Stimulated activated CD4-positive, alpha-beta T cell treated with anti-CD3 and anti-CD28 coated beads, Interleukin-4, amount 100 ng/mL, for 24 hours (primary cell): Measurements from ENCODE around the gene KRTAP5-2.

ENCODE experiments used
- DNase-seq: peaks from one replicate; pipeline ENCODE4 v3.0.0-alpha.2; 2020

Gene KRTAP5-2

DNA sequence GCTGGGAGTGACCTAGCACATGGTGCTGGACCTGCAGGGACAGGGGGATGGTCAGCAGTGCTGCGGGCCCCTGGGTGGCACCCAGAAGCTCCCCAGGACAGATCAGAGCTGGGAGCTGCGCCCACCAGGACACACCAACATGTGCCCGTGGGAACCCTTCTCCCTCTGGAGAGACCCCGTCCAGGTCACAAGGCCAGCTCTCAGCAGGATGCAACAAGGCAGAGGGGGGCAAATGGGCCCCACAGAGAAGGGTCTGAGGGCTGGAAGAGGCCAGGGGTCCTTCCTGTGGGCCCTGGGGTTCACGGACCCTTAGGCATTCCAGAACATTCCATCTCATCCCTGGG, 32.2 kb downstream of the KRTAP5-2 start:
- no peak for DNase-seq

DNA sequence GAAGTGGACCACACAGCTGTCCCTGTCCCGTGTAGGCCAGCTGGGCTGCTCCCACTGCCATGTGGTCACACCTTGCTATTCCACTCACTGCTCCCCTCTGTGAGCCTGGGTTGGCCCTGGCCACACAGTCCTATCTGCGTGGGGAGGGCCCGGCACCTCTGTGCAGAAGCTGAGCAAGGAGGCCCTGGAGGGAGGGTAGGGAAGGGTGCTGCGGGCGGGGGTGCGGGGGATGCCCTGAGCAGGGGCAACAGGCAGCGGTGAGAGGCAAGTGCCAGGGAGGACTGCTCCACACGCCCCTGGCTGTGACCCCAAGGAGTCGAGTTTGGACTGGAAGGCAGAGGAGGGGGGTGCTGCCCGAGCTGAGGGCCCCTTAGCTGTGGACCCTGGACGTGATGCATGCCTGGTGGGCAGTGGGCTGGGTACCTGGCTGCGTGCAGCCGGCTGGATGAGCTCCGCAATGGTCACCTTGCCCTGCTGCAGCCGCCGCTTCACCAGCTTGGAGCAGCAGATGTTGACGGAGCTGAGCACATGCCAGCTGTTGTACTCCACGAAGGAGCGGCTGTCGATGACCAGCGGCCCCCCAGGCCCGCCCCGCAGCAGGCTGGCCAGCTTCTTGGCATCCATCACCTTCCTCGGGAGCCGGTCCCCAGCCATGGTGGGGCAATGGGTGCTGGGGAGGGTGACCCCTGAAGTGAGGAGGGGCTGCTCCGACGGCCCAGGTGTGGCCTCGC, 32.8 kb downstream of the KRTAP5-2 start:
- DNase-seq, result no peak

DNA sequence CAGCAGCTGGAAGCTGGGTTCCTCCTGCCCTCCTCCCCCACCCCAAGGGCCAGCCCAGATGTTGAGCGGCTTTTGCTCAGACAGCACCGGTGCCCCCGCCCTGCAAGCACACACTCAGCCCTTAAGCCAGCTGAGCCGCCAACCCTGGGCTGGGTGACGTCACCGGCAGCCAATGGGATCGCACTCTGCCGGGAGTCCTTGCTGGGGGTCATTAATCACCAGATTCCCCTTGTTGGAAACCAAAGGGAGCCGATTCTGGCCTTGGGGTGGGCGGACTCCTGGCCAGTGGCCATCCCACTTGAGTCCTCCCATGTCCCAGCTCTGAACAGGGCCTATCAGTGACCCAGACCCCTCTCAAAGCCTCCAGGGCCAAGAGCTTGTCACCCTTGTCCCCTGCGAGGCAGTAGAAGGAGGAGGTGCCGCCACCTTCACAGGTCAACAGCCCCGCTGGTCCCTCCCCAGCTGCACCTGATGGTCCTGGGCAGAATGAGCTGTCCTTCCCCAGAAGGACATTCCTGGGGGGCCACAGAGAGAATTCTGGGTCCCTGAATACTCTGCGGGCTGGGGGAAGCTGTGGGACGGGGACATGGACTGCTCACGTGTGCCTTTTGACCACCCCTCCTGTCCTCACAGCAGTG, 33.4 kb downstream of the KRTAP5-2 start:
- DNase-seq, result no peak

DNA sequence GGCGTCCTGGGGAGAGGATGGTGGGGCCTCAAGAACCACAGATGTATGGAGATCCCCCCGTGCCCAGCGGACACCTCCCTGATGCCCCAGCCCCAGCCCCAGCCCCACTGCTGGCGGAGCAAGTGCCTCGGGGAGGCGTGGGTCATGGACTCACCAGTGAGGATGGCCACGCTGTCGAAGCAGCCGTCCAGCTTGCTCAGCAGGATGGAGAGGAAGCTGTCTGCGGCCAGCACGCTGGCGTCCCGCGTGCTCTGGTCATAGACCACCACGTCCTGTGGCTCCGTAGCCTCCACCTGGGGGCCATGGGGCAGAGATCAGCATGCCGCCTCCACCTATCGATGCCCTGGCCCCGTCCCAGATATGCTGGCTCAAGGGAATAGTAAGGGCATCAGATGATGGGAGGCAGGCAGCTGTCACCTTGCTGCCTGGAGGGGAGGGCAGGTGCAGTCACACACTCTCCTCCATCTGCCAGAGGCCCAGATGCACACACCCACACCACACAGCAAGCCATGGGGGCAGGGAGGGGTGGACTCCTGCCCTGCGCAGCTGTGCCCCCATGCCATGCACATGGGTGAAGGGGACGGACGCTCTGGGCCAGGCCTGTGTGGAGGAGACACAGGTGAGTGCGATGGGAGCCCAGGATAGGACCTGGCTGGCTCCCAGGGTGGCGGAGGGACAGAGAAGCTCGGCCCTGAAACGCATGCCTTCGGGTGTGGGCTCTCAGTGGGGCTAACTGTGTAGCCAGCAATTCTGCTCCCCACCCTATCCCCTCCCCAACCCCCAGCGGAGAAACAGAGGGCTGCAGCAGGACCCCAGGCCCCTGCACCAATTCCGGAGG, 34.2 kb downstream of the KRTAP5-2 start:
- DNase-seq, result no peak

DNA sequence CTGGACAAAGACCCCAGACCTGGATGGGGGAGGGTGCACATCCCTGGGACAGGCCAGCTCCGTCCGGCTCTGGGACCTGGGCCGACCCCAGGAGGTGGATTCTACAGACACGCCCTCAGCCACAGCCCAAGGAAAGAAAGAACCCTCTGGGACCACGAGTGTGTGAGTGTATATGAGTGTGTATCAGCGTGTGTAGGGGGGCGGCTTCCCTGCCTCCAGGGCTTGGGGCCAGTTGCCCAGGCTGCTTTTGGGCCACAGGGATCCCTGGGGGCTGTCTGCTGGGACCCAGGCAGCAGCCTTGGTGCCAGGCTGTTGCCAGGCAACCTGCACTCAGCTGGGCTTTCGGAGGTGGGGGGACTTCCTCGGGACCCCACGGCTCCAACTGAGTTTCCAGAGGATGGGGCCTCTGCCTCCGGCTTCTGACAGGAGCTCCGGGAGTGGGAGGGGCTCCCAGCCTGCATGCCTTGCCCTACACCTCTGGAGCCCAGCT, 34.9 kb downstream of the KRTAP5-2 start:
- no peak for DNase-seq

DNA sequence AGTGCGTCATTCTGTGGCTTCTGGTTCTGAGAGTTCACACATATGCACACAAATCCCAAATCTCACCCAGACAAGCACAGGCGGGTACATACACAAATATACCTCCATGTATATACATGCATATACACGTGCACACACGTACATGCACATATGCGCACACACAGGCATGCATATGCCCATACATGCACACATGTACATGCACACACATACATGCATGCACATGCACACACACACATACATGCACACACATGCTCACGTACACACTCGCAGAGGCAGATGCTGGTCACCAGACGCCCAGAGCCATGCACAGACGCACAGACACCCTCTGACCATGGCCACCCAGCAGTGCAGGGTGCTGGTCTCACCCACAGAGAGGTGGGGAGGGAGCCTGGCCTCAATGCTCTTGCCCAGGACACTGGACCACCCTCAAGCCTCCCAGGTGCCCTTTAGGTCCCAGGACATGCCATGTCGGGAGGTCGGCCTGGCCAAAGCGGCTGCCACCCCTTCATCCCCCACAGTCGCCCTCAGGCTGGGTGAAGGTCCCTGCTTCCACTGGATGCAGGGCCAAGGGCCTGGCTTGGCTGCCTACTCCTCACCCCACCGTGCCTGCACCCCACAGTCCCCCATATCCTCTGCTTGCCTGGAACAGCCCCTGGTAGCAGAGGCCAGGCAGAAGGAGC, 35.5 kb downstream of the KRTAP5-2 start:
- DNase-seq, result no peak

DNA sequence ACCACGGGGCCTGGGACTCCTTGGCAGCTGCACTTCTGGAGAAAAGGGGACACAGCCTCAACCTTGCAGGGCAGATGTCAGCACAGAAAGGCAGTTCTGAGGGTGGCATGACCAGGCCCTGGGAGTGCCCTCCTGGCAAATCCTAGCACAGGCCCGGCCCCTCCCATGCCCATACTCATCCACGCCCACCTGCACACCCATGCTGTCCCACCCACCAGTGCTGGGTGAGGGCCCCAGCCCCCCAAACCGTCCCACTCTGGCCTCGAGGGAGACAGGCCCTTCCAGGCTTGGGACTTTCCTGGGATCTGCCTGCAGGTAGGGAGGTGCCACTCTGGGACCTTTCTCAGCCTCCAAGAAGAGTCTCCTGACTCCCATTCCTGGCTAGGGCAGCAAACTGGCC, 36.1 kb downstream of the KRTAP5-2 start:
- DNase-seq, result no peak

DNA sequence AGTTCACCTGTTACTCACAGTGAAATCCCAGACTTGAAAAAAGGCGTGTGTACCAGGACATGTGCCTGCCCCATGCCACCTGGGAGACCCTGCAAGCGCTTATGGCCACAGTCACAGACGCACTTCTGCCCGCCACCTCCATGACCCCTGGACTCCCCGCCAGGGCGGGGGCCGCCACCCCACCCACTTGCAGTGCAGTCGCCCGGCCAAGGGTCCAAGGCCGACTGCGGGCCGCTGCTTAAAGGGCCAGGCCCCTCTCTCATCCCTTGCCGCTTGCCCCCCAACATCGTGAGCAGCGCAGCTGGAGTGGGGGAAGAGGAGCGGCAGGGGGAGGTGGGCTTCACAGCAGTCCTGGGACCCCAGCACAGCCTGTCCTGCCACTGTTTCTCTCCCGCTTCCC, 36.8 kb downstream of the KRTAP5-2 start:
- DNase-seq, result no peak

DNA sequence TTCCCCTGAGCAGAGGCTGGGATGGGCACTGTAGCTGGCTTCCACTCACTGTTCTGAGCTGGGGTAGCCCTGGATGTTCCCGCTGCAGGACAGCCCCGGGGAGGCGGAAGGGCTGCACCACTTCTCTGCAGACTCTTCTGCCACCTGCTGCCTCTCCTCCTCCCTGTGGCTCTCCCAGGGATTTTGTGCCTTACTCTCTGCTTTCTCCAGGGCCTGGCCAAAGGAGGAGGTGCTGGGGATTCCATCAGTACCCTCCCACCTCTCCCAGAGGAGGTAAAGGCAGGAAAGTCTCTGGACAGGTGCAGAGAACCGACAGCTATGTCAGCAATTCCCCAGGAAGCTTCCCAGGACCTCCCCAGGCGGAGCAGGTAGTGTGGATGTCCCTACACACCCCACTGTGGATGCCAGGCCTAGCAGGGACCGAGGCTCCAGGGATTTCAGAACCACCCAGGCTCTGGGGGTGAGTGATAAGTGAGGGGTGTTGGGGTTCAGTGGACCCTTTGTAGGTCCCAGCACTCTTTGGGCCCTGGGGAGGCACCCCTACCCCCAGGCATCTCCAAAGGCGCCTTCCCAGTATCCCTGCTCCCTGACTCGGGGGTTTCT, 37.3 kb downstream of the KRTAP5-2 start:
- DNase-seq, result no peak

DNA sequence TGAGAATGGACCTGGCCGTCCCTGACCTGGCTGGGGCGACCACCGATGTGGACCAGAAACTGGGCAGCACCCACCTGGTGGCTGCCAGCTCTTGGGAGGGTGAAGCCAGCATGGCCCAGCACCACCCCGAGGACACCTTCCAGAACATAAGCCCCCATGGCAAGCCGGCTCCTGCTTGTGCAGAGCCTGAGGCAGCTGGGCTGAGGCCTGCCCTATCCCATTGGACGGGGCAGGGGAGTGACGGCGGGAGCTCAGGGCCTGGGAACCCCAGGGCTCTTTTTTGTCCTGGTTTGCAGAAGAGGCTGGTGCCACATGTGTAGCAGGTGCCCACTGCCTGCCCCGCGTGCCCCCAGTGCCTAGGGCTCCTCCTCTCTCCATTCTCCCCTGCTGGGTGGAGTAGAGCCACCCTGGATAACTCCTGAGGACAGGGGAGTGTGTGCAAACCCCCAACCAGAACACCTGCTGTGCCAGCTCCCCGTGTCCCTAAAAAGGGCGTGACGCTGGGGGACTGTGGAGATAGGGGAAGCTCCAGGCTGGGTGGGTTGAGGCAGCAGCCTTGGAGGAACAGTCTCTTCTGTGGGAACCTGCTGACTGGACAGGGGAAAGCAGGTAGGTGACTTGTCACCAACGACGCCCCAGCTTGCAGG, 38.0 kb downstream of the KRTAP5-2 start:
- no peak for DNase-seq

DNA sequence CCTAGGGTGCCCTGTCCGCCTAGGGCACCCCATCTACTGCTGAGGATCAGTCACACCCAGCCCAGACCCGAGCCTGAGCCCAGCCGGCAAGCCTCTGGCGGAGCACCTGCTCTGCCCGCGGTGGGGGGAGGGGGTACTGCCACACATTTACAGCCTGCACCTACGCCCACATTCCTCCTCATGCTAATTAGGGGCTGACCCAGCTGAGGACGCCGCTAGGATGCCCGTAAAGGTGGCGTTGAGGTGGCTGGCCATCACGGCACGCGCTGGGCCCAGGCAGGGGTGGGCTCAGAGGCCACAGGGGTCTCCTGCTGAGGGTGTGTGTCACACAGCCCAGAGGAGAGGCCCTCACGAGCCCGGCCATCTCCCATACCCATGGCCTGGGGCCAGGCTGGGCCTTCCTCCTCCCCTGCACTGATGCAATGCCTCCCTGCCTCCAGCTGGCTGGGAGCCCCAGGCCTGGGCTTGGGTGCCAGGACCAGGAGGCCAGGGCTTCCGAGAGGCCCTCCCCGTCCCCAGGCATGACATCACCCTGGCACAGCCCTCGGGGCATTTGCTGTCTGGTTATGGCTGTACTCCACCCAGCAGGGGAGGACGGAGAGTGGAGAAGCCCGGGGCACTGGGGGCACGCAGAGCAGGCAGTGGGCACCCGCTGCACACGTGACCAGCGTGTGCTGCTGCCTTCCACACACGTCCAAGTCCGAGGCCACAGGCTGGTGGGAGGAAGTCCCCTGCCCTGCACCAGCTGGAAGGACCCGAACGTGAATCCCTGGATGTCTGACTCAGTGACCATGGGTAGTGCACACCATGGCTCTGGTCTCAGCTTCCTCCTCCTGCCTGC, 38.8 kb downstream of the KRTAP5-2 start:
- no peak for DNase-seq

DNA sequence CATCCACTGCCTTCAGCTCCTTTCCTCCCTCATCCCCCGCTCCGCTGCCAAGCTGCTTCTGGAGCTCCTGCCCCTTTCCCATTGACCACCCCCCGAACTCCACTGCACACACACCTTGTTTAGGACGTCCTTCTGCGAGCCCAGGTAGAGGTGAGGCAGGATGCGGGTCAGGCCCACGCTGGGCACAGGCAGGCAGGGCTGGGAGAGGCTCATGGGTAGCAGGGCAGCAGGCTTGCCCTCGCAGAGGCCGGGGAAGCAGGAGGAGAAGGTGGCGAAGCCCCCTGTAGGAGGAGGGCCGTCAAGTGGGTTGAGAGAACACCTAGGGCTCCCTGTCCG, 39.4 kb downstream of the KRTAP5-2 start:
- DNase-seq, result no peak

DNA sequence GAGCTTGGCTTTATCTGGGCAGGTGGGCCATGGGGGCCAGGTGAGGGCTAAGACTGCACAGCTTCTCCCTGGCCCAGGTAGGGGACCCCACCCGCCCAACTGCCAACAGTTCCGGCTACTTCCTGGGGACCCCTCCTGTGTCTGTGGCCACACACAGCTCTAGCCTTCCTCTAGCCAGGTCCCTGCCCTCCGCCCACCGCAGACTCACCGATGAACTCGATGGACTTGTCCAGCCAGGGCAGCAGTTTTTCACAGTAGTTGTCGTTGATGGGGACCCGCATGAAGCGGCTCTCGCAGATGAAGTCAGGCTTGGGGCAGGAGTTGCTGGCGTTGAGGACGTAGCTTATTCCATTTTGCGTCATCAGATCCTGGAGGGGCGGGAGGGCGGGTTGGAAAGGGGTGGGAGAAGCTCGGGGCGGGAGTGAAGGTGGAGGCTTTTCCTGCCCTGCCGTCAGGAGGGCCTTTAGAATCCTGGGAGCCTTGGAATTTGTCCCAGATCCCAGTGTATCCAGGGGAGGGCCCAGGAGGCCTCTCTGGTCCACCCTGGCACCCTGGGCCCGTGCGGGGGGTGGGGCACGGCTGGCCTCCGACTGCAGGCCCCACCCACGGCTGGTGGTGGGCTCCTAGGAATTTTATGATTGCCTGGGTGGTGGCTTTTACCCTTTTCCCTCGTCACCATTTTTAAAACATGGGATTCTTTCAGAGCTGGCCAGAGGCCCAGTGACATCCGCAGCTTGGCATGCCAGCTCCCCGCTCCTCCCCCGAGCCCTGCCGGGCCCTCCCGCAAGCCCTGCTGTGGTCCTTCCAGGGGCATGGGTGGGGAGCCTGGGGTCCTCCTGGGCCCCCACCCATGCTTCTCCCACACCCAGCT, 40.0 kb downstream of the KRTAP5-2 start:
- no peak for DNase-seq

DNA sequence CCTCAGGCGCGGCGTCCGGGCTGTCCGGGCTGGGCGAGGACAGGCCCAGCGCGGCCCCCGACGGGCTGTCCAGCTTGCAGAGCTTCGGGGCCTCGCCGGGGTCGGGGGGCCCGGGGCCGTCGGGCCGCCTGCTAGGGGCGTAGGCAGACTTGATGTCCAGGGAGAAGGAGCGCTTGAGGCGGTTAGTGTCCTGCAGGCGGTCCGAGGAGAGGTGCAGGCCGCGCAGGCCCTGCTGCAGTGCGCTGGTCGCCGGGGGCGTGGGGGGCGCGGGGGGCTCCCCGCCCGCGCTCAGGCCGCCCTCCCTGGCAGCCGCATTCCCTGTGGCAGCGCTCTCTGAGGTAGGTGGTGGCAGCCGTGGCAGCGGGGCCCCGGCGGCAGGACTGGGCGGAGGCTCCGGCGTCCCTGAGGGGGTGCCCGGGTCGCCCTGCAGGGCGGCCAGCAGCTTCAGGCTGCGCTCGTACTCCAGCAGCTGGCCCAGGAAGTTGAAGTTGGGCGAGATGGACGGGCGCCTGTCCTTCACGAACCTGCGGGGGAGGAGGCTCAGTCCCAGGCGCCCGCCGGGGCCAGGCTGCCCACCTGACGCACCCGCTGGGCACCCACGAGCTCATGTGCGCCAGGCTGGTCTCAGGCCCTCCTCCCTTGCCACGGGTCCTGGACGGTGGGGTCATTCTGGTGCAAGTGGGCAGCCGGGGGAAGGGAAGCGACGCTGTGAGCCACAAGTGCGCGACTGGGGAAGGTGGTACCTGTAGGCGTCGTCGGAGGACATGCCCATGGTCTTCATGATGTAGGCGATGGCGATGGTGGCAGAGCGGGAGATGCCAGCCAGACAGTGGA, 40.8 kb downstream of the KRTAP5-2 start:
- DNase-seq, result no peak

DNA sequence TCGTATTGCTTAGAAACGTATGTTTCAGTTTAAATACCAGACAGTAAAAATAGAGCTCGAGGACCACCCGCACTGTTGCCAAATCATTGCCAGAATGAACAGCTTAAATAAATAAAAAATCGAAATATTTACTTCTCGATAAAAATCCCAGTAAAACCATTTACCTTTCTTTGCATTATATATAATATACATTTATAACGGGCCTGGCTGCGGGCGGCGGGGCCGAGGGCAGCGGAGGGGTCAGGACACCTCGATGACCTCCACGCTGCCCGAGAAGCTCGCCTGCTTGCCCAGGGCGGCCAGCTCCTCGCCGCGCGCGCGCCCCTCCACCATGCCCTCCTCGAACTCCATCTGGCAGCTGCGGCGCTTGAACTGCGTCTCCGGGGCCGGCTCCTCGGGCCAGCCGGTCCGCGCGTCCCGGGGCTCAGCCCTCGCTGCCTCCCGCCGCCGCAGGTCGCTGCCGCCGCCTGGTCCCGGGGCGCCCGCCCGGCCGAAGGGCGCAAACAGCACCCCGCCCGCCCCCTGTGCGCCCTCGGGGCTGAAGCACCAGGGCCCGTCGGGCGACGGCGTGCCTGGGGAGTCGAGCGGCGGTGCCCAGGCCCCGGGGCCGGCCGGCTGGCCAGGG, 41.7 kb downstream of the KRTAP5-2 start:
- no peak for DNase-seq

DNA sequence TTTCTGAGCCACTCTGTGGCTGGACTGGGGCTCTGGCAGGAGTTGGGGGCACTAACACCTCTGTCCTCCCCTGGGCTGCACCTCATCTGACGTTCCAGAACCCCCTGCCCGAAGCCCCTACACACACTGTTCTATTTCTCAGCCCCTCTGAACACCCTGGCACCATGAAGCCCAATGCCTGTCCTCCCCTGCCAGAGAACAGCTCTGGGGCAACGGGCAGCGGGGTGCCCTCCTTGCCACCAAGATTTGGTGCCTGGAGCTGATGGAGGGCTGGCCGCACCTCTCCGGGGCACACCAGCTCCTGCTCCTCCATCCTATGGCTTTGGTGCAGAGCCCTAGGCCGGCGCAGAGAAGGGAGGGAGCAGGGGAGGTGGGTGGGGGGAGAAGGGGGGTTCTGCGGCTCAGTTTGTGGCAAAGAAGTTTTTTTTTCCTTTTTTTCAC, 42.4 kb downstream of the KRTAP5-2 start:
- DNase-seq, result no peak

DNA sequence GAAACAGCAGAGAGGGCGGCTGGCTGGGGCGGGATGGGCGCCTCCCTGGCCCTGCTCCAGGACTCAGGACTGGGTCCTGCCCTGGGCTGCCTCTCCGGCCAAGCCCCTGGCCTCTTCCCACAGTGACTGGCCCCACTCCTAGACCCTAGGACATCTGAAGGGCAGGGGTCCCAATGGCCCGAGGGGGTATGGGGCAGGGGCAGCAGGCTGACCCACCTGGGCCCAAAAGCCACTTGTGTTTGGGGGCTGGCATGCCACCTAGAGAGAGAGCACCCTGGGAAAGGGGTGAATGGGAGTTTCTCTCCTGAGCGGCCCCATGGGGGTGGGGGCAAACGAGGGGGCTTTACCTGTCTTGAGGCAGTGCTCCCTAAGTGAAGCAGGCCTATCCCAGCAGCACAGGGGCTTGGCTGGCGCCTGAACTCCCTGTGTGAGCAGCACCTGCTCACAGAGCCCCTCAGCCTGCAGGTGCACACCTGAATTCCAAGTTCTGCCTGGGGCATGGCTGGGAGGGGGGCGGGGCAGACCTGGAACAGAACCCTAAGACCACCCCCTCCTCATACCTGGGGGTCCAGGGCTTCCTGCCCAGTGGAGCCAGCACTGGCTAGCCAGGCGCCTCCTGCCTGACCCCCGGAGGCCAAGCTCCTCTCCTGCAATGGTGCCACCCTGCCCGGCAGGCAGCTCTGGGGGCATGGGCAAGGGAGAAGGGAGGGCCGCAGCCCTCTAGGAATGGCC, 42.9 kb downstream of the KRTAP5-2 start:
- DNase-seq, result no peak
